NCI-H1092 treated with DMSO at 0.1 percent for 48 hours (cell line): Measurements from ENCODE around the gene TUBD1.
"Not testable (repeated sequence)": the region's sequence is repeated elsewhere in the genome, so short reads cannot be mapped to it uniquely, and the experiment has no call there.

Experiments used
- DNase-seq: peaks from one replicate; lab custom pipeline; 2025; lab: John Stamatoyannopoulos, UW

Gene TUBD1, protein sequence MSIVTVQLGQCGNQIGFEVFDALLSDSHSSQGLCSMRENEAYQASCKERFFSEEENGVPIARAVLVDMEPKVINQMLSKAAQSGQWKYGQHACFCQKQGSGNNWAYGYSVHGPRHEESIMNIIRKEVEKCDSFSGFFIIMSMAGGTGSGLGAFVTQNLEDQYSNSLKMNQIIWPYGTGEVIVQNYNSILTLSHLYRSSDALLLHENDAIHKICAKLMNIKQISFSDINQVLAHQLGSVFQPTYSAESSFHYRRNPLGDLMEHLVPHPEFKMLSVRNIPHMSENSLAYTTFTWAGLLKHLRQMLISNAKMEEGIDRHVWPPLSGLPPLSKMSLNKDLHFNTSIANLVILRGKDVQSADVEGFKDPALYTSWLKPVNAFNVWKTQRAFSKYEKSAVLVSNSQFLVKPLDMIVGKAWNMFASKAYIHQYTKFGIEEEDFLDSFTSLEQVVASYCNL

DNA sequence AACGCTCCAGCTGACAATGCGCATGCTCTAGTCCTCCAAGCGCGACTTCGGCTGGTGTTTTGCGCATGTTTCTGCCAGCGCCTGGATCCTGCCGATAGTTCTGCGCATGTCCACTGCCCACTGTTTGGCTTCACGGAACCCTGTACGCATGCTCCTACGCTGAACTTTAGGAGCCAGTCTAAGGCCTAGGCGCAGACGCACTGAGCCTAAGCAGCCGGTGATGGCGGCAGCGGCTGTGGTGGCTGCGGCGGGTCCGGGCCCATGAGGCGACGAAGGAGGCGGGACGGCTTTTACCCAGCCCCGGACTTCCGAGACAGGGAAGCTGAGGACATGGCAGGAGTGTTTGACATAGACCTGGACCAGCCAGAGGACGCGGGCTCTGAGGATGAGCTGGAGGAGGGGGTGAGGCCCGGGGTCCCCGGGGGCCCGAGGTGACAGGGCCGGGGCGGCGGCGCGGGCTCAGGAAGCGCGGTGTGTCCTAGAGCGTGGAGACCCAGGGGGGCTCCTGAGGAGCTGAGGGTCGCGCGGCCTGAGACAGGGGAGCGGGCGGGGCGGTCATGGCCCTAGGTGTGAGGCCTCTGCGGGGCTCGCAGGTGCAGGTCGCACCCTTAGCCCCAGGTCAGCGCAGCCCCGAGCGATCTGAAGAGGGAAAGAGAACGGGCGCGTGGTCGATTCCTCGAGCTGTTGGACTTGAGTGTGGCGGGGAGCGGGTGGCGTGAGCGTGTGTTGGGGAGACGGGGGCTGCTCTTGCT is at the start of gene TUBD1, which contains the start of gene RPS6KB1:
TUBD1 (minus strand) TSS at position 20 of the 752 bp plus-strand sequence. CDS start 1,941 bp downstream, outside the sequence.
RPS6KB1 (plus strand) TSS at position 198 of the 752 bp plus-strand sequence; CDS start at position 262, 64 bp downstream.
- DNase-seq, result peak; percentile 99

DNA sequence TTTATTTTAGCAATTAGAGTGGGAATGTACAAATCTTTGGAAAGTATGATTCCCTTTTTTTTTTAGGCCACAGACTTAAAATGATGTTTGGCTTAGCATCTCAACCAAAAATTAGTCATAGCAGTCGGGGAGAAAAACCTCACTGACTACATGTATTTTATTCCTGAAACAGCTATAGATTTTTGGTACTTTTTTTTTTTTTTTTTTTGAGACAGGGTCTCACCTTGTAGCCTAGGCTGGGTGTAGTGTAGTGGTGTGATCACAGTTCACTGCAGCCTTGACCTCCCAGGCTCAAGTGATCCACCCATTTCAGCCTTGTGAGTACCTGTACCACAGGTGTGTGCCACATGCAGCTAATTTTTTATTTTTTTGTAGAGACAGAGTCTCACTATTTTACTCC is 48.4 kb upstream of the TUBD1 start:
- no peak for DNase-seq

DNA sequence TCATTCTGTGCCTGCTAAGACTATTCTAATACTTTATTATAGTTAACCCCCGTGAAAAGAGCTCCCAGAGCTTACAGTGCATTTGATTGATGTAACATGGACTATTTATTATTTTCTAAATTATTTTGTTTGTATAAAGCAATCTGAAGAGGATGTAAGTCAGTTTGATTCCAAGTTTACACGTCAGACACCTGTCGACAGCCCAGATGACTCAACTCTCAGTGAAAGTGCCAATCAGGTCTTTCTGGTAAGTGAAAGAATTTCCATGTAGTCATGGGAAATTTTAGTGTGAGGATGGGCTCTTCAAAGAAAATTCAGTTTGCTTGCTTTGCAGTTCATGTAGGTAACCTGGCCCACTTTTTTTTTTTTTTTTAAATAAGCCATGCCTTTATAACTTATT is 48.0 kb upstream of the TUBD1 start:
- not testable (repeated sequence) for DNase-seq

DNA sequence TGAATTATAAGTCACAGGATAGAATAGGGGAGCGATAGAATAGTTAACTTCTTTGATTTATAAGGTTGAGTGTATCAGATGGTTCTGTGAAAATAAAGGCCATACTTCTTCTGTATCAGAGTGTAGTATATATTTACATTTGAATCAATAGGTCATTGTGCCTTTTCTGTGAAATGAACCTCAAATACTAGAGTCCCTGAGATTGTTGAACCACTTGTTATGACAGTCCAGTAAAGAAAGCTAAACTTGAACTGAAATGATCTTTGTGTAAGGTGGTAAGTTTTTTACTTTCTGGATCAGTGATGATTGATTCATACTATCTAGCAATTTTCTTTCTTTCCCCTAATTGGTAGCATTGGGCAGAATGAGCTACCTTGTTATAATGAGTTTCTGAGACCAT is 40.6 kb upstream of the TUBD1 start:
- not testable (repeated sequence) for DNase-seq

DNA sequence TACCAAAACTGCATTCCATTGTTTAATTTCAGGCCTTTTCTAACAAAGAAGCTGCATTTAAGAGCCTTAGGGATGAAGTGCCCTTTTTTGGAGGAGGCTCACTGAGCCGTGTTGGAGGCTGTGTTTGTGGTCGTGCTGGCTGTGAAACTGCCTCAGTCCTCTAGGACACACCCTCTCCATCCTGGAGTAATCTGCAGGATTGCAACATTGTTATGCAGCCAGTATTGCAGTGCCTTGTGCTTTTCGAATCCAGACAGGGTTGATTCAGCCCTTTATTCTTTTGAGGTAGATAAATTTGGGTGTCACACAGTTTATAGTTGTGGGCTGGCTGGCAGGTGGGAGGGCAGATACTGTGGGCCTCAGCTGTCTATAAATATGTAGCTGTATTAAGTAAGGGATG is 38.0 kb upstream of the TUBD1 start:
- DNase-seq, result not testable (repeated sequence)

DNA sequence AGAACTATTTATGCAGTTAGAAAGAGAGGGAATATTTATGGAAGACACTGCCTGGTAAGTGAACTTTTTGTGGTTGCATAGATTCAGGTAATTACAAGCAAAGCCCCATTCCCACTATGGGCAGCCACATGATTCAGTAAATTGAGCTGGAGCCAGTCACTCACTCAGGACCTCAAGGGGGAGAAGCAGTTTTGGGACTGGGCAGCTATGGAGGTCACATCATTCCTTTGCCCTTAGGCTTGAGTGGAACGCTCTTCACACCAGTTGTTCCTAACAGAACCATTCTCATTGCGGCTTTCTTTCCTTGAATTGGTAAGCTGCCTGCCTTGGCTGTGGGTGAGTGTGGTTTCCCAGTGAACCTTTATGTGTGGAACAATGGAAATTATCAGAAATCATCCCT is 37.4 kb upstream of the TUBD1 start:
- not testable (repeated sequence) for DNase-seq

DNA sequence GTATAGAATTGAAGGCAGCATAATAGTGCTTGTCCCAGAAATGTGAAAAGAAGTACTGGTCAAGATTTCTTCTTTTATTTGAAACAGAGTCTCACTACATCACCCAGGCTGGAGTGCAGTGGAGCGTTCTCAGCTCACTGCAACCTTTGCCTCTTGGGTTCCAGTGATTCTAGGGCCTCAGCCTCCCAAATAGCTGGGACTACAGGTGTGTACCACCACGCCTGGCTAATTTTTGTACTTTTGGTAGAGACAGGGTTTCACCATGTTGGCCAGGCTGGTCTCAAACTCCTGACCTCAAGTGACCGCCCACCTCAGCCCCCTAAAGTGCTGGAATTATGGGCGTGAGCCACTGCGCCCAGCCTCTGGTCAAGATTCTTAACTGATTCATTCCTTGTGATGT is 27.9 kb upstream of the TUBD1 start:
- DNase-seq, result not testable (repeated sequence)

DNA sequence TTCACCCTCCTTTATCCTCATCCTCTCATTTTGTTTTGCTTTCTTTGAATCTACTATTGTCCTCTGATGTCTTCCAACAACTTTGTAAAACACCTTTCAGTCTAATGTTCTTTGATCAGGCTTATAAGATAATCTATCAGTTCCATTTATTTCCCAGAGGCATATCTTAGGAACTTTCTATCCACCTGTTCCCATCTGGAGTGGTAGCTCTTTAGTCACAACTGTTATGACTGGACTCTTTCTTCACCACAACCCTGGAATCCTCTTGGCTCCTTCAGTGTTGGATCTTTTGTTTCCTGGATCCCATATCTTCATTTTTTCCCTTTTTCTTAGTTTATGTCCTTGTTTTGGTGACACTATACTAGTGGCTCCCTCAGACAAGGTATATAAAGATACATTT is 23.7 kb upstream of the TUBD1 start:
- no peak for DNase-seq

DNA sequence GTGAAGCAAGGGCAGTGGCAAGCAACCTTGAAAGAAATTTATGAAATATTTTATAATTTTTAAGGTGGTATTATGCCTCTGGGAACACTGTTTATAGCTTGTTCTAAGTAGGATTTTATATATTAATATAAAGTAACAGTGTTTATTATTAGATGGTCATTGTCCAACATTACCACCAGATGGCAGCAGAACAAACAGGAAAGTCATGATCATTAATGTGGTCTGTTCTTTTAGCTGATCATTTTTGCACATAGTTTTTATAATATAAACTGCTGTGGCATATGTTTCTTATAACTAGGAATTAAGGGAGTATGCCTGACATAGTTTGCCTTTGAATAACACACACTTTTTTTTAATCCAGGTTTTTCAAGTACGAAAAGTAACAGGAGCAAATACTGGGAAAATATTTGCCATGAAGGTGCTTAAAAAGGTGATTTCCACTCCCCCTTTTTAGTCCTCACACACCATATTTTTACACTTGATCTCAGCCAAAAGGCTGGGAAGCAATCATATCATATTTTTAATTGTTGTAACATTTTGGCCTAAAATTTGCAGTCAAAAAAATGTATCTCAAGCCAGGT is 21.6 kb upstream of the TUBD1 start:
- peak; percentile 58 for DNase-seq

DNA sequence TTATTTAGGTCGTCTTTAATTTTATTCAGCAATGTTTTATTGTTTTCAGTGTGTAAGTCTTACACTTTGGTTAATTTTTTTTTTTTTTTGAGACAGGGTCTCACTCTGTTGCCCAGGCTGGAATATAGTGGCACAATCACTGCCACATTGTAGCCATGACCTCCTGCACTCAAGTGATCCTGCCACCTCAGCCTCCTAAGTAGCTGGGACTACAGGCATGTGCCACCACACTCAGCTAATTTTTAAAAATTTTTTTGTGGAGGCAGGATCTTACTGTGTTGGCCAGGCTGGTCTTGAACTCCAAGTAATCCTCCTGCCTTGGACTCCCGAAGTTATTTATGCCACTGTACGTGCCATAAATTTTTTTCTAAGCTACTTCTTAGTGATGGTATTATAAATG is 14.7 kb upstream of the TUBD1 start:
- no peak for DNase-seq

DNA sequence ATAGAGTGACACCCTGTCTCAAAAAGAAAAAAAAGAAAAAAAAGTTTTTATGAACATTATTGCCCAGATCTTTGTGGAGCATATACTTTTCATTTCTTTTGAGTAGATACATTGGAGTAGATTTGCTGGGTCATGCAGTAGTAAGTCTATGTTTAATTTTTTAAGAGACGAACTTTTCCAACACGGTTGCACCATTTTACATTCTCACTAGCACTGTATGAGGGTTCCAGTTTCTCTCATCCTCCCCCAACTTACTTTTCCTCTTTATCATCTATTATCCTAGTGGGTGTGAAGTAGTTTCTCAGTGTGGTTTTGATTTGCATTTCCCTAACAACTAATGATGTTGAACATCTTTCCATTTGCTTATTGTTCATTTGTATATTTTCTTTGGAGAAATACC is 10.7 kb upstream of the TUBD1 start:
- DNase-seq, result no peak

DNA sequence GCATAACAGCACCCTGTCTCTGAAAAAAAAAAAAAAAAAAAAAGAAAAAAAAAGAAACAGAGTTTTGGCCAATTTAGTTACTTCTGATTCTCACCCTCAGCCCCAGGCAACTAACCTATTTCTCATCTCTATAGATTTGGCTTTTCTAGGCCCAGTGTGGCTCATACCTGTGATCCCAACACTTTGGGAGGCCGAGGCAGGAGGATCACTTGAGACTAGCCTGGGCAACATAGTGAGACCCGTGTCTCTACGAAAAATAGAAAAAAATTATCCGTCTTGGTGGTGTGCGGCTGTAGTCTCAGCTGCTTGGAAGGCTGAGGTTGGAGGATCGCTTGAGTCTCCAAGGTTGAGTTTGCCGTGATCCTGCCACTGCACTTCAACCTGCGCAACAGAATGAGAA is 8.9 kb upstream of the TUBD1 start:
- DNase-seq, result no peak

DNA sequence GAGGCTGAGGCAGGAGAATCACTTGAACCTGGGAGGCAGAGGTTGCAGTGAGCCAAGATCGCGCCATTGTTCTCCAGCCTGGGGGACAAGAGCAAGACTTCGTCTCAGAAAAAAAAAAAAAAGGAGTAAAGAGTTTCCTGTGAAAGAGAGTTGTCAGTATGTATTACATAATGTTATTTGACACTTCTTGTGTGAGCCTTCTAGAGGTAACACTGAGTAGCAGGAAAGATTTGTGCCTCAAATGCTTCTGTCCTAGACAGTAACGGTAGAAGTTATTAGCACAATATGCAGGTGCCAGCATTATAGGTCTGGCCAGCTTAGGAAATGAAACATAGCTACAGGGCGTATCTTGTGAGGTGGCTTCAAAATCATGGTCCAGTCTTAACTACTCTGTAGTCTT is 6.4 kb upstream of the TUBD1 start:
- no peak for DNase-seq

DNA sequence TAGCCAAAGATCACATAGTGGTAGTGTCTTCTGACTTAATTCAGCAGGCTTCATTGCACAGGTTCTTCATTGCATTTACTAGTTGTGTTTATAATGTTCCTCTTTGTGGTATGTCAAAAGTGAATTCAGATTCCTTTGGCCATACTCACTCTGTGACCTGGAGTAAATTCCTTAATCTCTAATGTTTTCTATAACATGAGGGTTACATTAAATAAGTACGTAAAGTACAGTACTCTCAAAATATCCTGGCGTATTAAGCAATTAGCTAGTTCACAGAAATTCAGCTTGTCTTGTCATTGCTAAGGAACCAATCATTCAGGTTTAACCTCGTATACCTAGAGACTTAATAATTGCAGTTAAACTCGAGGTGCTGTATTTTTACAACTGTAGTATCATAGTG is 4.3 kb upstream of the TUBD1 start:
- no peak for DNase-seq

DNA sequence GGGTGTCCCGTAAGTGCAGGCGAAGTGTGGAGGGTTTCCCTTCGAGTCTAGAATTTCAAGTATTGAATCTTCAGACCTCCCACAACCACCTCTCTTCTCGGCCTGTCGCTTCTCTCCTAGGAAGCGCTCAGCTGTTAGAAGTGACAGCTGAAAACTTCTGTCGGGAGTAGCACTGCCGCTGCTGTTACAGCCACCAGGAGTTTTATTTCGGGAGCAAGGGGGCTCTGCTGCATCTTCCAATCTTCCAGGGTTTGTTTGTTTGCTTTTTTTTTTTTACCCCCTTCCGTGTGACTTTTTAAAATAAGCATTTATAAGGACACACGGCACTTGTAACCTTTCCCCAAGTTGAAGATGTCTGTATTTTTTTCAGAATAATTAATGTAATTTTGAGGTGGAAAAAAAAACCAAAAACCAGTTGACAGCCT is 945 bp upstream of the TUBD1 start:
- DNase-seq, result no peak

DNA sequence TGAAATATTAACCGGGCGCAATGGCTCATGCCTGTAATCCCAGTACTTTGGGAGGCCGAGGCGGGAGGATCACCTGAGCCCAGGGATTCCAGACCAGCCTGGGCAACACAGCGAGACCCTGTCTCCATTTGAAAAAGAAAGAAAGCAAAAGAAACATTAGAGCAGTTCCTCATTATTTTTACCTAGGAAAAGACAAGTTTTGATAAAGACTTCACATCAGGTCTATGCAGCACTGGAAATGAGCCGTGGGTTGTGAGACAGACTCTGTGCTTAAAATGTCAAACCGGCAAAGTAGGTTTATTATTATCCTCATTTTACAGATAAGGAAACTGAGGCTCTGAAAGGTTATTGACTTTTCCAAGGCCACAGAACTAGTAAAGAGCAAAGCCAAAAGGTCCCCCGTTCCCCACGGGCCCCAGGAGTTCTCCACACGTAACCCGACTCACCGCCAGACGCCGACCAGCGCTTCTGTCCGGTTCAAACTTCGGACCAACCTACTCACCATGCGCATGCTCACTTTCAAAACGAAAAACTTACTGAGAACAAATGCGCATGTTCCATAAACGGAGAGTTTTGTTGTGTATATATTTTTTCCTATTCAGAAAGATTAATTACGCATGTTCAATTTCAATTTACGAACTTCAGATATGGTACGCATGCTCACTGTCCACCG is 356 bp downstream of the TUBD1 start:
- DNase-seq, result no peak

DNA sequence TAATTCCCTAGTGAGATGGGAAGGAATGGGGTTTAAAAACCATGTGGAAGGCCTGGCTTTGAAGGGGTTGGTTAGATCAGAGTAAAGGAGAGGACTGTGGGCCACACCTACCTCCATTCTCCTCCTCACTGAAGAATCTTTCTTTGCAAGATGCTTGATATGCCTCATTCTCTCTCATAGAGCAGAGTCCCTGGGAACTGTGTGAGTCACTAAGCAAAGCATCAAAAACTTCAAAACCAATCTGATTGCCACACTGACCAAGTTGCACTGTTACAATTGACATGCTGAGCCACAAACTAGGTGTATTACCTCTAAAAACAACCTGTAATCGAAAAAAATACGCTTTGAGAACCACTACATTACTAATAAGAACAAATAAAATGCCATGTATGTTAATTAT is 2.0 kb downstream of the TUBD1 start:
- no peak for DNase-seq

DNA sequence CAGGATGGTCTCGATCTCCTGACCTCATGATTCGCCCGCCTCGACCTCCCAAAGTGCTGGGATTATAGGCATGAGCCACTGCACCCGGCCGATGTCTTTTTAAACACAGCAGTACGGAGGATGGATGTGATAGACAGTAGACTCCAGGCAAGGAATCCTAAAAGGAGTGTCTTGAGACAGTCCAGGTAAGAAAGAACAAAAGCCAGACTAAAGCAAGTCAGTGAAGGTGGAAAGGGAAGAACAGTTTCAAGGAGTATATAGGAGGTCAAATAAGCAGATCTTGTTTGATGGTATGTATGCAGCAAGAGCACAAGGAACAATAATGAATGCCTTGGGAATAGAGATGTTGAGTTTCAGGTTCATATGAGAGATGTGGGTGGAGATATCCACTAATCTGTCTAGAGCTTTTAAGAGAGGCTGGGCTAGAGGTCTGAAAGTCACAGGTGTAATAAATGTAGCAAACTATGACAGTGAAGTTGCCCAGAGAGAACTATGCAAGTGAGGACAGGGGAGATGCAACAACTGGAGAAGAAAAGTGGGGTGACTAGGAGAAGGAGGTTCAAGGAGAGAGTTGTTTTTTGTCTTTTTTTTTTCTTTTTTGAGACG is 4.5 kb downstream of the TUBD1 start:
- DNase-seq, result no peak

DNA sequence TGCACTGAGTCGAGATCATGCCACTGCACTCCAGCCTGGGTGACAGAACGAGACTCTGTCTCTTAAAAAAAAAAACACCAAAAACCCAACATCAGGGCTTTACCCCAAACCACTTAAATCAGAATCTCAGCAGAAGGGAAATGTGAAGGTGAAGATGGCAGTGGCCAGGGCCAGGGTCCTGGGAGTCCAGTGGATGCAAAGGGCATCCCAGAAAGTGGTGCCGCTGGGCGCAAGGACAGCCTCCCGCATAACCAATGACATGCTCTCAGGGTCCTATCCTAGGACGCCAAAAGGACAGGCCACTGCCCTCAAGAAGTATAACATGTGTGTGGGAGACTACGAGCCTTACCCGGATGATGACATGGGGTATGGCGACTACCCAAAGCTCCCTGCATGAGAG is 7.9 kb downstream of the TUBD1 start:
- DNase-seq, result no peak

DNA sequence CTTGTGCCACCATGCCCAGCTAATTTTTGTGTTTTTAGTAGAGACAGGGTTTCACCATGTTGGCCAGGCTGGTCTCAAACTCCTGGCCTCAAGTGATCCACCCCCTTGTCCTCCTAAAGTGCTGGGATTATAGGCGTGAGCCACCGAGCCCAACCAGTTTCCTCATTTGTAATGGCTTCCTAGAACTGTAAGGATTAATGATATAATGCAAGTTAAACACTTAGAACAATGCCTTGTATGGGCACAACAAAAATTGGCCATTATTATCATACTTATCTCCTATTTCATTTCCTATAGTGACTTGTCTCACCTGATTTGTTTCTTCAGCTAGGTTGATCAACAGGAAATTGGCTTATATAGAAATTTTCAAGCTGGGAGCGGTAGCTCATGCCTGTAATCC is 14.1 kb downstream of the TUBD1 start:
- DNase-seq, result no peak

DNA sequence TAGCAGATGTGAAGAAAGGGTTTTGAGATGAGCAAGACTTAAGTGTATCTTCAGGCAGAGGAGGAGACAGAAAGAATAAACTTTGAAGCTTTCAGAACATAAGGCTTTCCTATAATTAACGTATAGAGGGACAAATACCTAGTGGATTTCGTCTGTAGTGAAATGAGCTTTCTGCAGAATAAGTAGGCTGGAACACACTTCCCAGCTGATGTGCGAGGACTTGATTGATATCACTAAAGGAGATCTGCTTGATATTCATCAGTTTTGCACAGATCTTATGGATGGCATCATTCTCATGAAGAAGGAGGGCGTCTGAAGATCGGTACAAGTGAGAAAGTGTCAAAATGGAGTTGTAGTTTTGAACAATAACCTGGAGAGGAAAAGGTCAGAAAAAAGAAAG is 14.8 kb downstream of the TUBD1 start:
- no peak for DNase-seq

DNA sequence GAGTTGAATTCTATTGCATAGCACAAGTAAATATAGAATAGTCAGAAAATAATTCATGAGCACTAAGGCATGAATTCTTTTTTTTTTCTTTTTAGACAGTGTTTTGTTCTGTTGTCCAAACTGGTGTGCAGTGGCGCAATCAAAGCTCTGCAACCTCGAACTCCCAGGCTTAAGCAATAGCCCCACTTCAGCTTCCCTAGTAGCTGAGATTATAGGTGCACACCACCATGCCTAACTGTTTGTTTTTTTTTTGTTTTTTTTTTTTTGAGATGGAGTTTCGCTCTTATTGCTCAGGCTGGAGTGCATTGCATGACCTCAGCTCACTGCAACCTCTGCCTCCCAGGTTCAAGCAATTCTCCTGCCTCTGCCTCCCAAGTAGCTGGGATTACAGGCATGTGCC is 16.6 kb downstream of the TUBD1 start:
- no peak for DNase-seq
